GM12875 (cell line): ENCODE data around the gene RUNX2.

Experiments
- H3K4me3 ChIP-seq: one replicate; pipeline ENCODE4 v1.5.1; 2011; ENCODE audit warnings: low read depth, low read length, control low read depth
- TF ChIP-seq, protein P1 (sequence below): IDR thresholded peaks from 2 replicates; pipeline ENCODE4 v1.5.1; 2011; ENCODE audit warnings: low read depth, mild to moderate bottlenecking, control low read depth, inconsistent platforms, low read length, moderate library complexity, borderline replicate concordance; ENCODE audit not compliant: insufficient read depth

The RUNX2 gene

DNA sequence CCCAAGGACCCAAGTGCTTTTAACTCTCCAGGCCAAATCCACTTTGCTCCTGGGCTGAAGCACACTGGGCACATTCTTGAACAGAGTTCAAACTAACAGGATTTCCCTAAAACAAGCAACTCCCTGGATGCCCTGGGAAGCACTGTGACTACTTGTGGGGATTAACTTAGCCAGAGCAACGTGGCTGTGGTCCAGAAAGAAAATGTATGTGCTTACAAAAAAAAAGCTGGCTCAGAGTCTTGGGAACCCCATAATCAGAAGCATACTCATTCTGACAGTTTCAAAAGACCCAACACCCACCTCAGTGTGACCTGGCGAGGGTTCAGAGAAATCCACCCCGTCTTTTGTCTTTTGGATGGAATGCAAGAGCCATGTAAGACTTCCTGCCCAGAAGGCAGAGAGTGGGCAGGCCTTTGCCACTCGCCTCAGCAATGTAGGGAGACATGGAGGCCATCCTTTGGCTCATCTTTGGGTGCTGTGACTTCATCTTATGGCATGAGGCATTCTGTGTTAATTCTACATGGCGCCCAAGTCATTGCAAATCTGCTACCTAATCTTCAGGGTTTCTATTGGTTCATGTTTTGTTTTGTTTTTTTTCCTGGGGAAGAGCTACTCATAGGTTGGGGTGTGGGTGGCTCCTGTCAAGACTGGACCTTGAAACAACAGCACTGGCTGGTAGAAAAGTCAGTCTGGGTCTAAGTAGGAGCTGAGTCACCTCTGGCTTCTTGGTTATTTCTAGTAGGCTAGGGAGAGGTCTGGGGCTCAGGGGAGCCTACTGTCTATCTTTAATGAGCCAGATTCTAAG lies 298.2 kb downstream of the RUNX2 start:
- TF ChIP-seq, protein P1, sequence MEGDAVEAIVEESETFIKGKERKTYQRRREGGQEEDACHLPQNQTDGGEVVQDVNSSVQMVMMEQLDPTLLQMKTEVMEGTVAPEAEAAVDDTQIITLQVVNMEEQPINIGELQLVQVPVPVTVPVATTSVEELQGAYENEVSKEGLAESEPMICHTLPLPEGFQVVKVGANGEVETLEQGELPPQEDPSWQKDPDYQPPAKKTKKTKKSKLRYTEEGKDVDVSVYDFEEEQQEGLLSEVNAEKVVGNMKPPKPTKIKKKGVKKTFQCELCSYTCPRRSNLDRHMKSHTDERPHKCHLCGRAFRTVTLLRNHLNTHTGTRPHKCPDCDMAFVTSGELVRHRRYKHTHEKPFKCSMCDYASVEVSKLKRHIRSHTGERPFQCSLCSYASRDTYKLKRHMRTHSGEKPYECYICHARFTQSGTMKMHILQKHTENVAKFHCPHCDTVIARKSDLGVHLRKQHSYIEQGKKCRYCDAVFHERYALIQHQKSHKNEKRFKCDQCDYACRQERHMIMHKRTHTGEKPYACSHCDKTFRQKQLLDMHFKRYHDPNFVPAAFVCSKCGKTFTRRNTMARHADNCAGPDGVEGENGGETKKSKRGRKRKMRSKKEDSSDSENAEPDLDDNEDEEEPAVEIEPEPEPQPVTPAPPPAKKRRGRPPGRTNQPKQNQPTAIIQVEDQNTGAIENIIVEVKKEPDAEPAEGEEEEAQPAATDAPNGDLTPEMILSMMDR: no peak
- H3K4me3 ChIP-seq: no peak overlapping the region

DNA sequence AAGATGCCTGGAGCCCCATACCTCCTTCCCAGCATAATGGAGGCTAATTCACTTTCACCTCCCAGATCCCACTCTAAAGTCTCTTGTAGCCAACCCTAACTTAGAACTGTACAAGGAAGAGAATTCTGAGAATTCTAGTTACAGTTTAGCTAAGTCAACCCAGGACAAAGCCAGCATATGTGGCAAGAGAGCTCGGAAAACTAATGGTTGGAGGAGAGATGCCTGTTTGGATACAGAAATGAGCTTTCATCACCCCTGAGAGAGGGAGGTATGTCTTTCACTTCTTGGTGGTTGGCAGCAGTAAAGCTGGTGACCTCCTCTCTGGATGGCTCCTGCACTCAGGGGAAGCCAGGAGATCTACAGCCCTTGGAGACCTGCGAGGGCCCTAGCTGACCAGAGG lies 302.2 kb downstream of the RUNX2 start:
- no peak overlapping the region for H3K4me3 ChIP-seq
- TF ChIP-seq, protein P1: no peak

DNA sequence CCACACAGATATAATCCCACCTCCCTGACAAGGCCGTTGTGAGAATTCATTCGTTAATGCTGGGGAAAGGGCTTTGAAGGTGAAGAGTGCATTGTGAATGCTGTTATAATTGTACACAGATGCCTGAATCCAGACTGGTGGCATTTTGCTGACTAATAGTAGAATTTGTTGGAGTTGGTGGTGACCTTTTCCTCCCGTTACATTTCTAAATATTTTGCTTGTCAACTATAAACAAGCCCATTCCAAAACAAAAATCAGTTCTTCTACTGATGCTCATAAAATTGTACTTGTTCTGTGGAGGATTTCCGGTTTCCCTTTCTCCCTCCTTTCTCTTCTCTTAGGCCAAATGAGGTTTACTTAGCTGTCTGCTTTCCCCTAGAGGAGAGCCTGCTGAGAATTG lies 302.7 kb downstream of the RUNX2 start:
- TF ChIP-seq, protein P1: no peak
- no peak overlapping the region for H3K4me3 ChIP-seq

DNA sequence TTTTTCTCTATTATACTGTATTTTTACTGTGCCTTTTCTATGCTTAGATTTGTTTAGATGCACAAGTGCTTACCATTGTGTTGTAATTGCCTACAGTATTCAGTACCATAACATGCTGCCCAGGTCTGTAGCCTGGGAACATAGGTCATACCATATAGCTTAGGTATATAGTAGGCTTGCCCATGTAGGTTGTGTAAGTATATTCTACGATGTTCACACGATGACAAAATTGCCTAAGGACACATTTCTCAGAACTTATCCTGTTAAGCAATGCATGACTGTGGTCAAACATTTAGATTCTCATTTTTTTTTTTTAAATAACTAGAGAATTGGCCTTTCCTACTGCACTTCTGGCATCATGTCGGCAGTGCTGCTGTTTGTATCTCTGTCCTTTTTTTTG lies 303.3 kb downstream of the RUNX2 start:
- TF ChIP-seq, protein P1: no peak
- H3K4me3 ChIP-seq: no peak overlapping the region

DNA sequence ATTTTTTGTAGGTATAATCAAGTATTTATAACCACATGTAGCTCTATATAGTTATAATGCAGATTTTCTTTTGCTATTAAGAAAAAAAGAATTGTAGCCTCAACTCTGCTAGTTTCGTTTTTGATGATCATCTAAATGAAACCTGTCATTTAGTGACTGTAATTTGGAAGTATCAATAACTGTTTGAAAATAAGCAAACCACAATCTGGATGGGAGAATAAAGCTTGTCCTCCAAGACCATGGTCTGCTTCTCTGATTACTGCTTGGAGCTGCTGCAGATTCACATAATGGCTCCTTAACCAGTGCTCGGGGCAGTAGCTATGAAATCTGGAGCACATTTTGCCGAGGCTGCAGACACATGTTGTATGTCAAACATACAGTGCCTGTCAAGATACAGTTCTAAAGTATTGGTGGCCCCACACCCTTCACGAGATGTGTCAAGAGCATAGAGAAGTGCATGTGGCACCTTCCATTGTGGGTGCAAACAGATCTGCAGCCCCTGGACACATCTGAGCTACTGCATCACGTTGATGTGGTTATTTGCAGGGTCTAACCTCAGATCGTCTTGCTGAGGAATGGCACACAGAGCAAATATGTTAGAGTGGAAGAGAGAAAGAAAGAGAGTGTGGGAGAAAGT lies 305.3 kb downstream of the RUNX2 start:
- TF ChIP-seq, protein P1: no peak
- no peak overlapping the region for H3K4me3 ChIP-seq

DNA sequence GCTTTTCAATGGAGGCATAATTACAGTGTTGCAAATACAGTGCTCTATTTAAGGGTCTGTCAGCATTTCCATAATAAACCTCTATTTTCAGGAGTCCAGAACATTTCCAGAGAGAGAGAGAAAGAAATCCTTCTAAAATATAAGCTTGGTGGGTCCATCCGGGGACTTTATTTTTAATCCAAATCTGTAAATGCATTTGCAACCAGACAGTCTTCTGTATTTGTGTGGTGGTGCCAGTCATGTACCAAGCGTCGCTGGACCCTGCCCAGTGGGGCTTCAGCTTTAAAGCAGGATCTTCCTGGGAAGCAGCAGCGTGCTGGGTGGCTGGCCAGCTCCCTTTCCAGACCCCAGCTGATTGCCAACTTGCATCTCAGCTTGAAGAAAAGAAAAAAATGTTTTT lies 306.1 kb downstream of the RUNX2 start:
- H3K4me3 ChIP-seq: no peak overlapping the region
- TF ChIP-seq, protein P1: no peak
